Middle frontal gyrus (tissue), 1 donor: Measurements from ENCODE around the gene CREBRF.
"Not testable (repeated sequence)": the region's sequence is repeated elsewhere in the genome, so short reads cannot be mapped to it uniquely, and the experiment has no call there.

Source experiments
- DNase-seq: peaks from one replicate; pipeline ENCODE4 v3.0.0-alpha.2; 2015; ENCODE audit warnings: low spot score; ENCODE audit errors: extremely low spot score

CREBRF gene

GRCh38 chr5:173055983-173056782 lies at the start of gene CREBRF:
CREBRF (plus strand) TSS chr5:173056352; CDS start chr5:173080776, 24,424 bp downstream.
- DNase-seq, result peak; percentile 93

- no peak for DNase-seq
Observed at GRCh38 chr5:173010021-173010420, 46.1 kb upstream of the CREBRF start.

GRCh38 chr5:173010547-173011464 lies 45.3 kb upstream of the CREBRF start:
- no peak for DNase-seq

GRCh38 chr5:173011566-173011965 lies 44.6 kb upstream of the CREBRF start:
- no peak for DNase-seq

- DNase-seq, result no peak
Observed at GRCh38 chr5:173012882-173013281, 43.3 kb upstream of the CREBRF start.

GRCh38 chr5:173014671-173015070 lies 41.5 kb upstream of the CREBRF start:
- no peak for DNase-seq

GRCh38 chr5:173015192-173015591 lies 41.0 kb upstream of the CREBRF start:
- DNase-seq, result no peak

- no peak for DNase-seq
Observed at GRCh38 chr5:173015598-173016455, 40.3 kb upstream of the CREBRF start.

- peak; percentile 20 for DNase-seq
Observed at GRCh38 chr5:173016598-173017046, 39.5 kb upstream of the CREBRF start.

GRCh38 chr5:173017087-173017486 lies 39.1 kb upstream of the CREBRF start:
- not testable (repeated sequence) for DNase-seq

- DNase-seq, result no peak
Observed at GRCh38 chr5:173018358-173018757, 37.8 kb upstream of the CREBRF start.

- DNase-seq, result no peak
Observed at GRCh38 chr5:173020154-173020581, 36.0 kb upstream of the CREBRF start.

- DNase-seq, result peak; percentile 48
Observed at GRCh38 chr5:173020643-173021042, 35.5 kb upstream of the CREBRF start.

- no peak for DNase-seq
Observed at GRCh38 chr5:173025651-173026050, 30.5 kb upstream of the CREBRF start.

GRCh38 chr5:173027905-173028304 lies 28.2 kb upstream of the CREBRF start:
- DNase-seq, result no peak

GRCh38 chr5:173028811-173029327 lies 27.3 kb upstream of the CREBRF start:
- DNase-seq, result no peak

GRCh38 chr5:173029499-173029921 lies 26.6 kb upstream of the CREBRF start:
- DNase-seq, result no peak

- not testable (repeated sequence) for DNase-seq
Observed at GRCh38 chr5:173032096-173032495, 24.1 kb upstream of the CREBRF start.

- DNase-seq, result no peak
Observed at GRCh38 chr5:173032730-173033129, 23.4 kb upstream of the CREBRF start.

GRCh38 chr5:173033923-173034322 lies 22.2 kb upstream of the CREBRF start:
- DNase-seq, result no peak
